GM19328 (cell line): ENCODE results near the gene RPS8.
"Not testable (repeated sequence)": the region's sequence is repeated elsewhere in the genome, so short reads cannot be mapped to it uniquely, and the experiment has no call there.

Experiments
- ATAC-seq: cut with Tn5 transposase; IDR thresholded peaks from one replicate; pipeline ENCODE4 v1.9.1; 2021; ENCODE audit warnings: mild to moderate bottlenecking, moderate library complexity; ENCODE audit not compliant: unreplicated experiment

The RPS8 gene

DNA sequence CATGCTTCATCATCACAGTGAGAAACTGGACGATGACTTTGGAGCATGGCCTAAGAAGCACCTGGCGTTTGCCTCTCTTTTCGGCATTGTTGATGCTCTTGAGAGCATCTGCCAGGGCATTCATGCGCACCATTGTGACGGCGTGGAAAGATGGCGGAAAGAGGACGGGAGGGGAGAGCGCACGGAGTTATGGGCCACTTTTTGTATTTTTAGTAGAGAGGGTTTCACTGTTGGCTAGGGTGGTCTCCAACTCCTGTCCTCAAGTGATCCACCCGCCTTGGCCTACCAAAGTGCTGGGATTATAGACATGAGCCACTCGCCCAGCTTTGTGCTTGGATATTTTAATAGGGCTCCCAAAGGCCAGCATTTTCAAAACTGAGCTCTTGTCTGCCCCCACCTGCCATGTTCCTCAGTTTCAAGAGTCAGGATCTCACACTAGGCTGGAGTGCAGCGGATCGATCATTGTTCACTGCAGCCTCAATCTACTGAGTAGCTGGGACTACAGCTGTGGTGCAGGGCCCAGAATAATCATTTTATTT is 5.3 kb downstream of the RPS8 start:
- ATAC-seq = no peak

- no peak for ATAC-seq
Observed at GRCh38 chr1:44783697-44784093, 8.4 kb downstream of the RPS8 start.

- ATAC-seq = no peak
Observed at GRCh38 chr1:44784094-44785028, 9.0 kb downstream of the RPS8 start.

DNA sequence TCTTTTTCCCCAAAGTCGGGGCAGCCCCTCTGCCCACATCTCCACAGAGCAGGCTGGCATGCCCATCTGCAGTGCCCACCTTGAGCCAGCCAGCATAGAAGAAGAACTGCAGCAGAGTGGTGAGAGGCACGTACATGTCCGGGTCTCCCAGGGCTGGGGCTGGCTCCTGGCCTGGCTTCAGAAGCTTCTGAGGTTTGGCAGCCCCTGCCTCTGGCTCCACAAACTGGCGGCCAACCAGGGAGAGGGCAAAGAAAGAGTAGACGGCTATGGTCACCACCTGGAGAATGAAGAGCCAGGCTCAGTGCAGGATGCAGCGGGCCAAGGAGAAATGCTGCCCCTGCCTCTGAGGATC is 9.7 kb downstream of the RPS8 start:
- no peak for ATAC-seq

DNA sequence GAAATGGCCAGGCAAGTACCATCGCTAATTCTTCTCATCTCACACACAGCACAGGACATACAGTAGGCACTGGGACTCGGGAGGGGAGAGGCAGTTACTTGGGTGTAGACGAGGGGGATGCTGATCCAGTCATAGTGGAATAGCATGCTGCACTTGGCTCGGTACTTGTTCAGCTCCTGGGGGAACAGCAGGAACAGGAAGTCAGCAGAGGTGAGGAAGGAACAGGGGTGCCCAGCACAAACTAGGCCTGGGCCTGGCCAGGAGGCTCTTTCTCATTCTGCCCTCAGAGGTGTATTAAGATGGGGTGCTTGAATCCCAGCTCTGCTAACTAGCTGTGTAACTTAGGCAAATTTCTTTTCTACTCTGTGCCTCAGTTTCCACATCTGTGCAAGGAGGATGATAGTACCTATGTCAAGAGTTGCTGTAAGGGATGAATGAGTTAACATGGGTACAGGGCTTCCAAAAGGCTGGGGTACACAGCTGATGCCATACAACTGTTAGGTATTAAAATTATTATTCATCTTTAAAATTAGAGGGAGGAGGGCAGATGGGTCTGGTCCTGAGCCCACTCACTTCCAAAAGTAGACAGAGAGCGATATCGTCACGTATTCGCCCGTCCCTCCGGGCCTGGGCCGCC is 10.3 kb downstream of the RPS8 start:
- ATAC-seq = no peak

DNA sequence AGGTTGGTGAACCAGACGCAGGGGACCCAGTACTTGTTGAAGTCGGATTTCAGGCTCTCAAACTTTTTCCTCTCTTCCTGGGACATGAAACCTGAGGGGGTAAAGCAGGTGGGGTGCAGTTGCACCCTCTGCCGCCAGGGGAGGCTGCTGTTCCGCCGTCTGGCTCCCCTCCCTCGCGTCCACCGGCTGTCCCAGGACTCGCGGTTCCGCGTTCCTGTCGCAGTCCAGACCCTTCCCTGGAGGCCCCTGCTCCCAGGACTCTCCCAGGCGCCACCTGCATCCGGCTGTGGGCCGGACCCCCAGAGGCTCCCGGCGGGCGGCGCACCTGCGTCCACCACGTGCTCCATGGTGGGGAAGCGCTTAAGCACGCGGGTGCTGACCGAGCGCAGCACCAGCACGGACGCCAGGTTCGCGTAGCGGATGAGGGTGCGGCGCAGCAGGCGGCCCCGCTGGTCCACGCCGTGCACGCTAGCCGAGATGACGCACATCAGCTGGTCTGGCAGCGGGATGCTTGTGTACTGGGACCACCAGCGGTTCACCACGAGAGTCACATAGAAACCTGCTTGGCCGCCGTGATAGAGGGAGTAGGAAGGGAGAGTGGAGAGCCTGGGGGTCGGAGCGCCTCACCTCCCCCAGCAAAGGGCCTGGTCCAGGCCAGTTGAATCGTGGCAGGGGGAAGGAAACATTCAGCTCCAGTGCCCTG is 10.9 kb downstream of the RPS8 start:
- no peak for ATAC-seq

DNA sequence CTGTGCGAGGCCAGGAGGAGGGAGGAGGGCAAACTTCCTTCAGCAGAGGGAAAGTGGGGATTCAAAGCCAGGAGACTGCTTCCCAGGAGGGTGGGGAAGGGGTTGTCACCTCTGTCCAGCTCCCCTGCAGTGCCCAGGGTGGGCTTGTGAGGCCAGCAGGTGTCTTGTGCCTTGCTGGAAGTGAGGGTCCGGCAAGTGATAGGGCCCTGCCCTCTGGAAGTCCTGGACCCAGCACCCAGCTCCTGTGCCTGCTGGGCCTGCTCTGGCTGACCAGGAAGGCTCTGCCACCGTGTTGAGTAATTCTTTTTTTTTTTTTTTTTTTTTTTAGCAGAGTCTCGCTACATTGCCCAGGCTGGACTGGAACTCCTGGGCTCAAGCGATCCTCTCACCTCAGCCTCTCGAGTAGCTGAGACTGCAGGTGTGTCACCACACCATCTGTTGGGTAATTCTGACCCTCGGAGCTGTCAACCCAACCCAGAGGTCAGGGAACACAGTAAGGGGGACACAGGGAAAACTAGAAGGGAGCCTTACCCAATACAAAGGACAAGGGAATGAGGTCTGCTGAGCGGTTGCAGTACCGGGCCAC is 11.6 kb downstream of the RPS8 start:
- no peak for ATAC-seq

DNA sequence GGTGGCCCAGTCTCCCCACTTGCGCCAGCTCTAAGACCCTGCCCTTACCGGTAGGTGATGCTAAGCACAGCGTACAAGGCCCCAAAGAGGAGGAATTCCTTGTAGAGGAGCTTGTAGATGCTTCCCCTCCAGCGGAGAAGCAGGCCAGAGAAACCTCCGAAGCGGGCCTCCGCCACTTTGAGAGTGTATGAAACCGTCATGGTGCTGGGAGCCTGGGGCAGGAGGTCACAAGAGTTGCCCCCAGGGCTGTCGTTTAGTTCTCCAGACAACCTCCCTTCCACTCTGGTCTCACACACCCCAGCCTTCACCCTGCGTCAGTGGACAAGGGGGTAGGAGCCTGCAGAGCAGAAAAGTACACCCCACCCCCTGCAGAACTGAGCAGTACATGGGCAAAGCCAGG is 12.2 kb downstream of the RPS8 start:
- no peak for ATAC-seq

DNA sequence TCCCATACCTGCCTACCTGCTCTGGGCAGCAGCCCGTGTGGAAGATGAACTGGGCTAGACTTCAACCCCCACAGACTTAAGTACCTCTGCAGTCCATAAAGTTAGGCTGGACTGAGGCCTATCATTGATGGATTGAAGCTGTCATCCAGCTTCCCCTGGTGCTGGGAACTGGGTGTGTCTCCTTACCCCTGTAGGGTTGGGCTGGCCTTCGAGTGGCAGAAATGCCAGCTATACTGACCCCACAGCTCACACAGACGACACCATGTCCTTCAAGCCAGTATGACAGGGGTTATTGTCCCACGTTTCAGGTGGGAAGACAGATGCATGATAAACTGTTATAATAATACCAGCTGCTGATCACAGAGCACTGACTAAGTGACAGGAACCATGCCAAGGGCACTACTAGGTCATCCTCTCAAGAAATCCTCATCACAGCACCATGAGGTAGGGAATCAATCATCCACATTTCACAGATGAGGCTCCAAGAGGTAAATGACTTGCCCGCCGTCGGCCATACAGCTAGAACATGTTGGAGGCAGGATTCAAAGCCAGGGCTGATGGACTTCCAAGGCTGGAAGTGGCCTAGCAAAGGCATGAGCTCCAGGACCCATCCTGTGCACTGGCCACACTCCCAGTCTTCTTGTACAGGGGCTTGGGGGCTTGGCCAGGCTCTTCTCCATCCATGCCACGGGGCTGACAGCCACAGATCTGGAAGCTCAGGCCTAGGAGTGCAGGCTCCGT is 12.9 kb downstream of the RPS8 start, which contains the start of gene BEST4:
BEST4 (minus strand) TSS at position 51 of the 741 bp plus-strand sequence. CDS start 465 bp downstream, outside the sequence.
- ATAC-seq = no peak

DNA sequence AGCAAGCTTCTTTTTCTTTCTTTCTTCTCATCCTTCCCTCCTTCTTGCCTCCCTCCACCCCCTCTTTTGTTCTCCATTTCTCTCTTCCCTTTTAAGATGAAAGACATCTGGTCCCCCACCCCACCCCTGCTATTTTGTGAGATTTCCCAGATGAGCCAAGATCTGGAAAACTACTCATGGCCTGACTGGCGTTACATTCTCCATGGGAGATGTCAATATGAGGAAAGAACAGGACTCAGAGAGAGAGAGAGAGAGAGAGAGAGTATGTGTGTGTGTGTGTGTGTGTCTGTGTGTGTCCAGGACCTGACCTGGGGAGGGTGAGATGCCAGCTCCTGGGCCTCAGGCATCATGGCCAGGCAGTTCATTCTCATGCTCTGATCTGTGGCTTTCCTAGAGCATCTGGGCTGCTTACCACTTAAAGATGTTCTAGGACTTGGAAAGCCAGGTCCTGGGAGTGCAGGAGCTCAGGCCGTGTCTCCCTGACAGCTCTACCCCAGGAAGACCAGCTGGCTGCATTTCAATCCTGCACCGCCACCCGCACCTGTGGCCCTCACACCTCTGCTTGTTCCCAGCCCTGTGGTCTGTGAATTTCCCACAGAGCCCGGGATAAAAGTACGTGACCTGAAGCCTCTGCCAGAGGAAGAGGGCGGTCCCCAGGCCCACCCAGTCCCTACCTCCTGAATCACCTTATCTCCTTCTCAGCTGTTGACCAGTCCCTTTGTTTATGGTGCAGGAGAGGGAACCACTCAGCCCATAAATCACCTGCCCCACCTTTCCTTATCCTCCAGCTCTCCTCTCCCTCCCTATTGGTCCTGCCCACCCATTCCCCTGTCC is 15.8 kb downstream of the RPS8 start:
- no peak for ATAC-seq

- ATAC-seq = no peak
Observed at GRCh38 chr1:44792736-44793502, 17.6 kb downstream of the RPS8 start.

DNA sequence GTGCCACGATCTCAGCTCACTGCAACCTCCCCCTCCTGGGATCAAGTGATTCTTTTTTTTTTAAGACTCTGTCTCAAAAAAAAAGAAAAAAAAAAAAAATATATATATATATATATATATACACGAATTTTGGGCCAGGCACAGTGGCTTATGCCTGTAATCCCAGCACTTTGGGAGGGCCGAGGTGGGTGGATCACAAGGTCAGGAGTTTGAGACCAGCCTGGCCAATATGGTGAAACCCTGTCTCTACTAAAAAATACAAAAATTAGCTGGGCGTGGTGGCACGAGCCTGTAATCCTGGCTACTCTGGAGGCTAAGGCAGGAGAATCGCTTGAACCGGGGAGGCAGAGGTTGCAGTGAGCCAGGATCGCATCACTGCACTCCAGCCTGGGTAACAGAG is 22.5 kb downstream of the RPS8 start:
- ATAC-seq = not testable (repeated sequence)

DNA sequence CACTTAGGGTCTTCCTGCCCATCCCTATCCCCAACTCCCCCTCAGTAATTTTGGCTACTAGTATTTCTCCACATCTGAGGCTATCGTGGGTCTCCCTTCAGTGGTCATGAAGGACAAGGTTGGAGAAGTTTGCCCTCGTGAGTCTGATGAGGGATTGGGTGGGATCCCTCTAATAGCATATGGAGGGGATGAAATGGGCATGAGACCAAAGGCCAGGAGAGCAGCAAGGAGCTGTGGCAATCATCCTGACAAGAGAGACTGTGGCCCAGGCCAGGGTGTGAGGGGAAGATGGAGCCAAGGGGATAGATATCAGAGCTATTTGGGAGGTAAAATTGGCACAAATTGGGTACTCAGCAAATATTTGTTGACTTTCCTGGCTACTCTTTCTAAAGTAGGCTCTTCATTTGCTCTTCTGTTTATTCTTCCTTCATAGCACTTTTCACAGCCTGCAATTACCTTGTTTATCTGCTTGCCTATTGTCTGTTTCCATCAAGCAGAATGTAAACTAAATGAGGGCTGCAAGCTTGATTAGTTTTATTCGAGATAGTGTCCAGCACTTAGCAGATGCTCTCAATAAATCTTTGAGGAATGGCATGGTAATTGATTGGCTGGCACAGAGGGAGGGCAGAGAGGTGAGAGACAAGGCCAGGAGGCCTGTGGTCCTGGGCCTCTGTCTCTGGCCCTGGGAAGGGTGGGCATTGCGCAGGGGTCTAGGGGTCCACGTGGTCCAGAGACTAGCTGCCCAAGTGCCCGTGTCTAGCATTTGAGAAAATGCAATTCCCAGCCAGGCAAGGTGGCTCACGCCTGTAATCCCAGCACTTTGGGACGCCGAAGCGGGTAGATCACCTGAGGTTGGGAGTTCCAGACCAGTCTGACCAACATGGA is 23.4 kb downstream of the RPS8 start:
- no peak for ATAC-seq

DNA sequence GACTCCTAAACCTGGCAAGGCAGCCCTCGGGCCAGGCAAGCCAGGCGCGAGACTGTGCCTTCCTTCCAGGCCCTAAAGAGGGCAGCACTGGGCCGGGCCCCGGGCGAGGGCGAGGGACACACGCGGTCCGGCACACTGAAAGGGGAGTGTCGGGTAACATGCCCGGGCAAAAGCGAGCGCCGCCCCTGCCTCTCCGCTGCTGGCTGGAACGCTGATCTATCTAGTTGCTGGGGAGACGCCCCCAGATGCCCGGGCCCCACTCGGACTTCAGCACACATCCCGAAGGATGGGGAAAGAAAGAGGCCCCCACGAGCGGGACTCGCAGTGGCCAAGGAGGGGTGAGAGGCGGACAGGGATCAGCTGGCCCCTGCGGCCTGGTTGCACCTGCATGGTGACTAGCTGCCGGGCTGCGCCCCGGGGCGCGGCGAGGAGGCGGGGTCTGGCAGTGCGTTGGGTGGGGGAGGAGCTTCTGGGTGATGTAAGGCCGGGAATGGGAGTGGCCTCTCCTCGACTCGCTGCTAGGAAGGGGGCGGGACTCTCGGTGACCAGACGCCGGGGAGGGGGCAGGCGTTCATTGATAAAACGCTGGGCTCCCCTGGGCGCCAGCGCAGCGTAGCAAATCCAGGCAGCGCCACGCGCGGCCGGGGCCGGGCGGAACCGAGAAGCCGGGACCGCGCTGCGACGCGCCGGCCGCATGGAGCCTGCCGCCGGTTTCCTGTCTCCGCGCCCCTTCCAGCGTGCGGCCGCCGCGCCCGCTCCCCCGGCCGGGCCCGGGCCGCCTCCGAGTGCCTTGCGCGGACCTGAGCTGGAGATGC is 24.6 kb downstream of the RPS8 start, which contains the start of gene PLK3:
PLK3 (plus strand) TSS at position 608 of the 815 bp plus-strand sequence; CDS start at position 695, 87 bp downstream.
- peak; percentile 84 for ATAC-seq

GRCh38 chr1:44801491-44802305 is 26.4 kb downstream of the RPS8 start:
- no peak for ATAC-seq
